NCI-H187 treated with DMSO at 0.1 percent for 48 hours (cell line): ENCODE measurements around the gene ACOT2.

Experiments used
- DNase-seq: peaks from one replicate; lab custom pipeline; 2025; lab: John Stamatoyannopoulos, UW

Gene ACOT2

DNA sequence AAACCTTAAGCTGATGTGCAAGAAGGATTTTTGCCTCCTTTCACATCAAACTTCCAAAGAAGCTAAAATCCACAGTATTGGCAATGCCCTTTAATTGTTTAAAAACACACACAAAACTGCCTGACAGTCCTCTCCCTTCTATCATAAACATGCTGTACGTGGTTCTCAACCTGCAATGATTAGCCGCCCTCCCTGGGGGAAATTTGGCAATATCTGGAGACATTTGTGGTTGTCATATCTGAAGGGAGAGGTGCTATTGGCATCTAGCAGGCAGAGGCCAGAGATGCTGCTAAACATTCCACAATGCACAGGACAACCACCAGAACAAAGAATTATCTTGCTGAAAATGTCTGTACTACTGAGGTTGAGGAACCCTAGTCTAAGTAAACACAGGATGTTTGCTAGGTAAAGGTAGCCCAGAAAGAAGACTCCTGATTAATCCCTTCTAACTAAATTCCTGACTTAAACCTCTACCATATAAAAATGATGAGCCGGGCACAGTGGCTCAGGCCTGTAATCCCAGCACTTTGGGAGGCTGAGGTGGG lies 44.5 kb downstream of the ACOT2 start:
- DNase-seq = no peak

DNA sequence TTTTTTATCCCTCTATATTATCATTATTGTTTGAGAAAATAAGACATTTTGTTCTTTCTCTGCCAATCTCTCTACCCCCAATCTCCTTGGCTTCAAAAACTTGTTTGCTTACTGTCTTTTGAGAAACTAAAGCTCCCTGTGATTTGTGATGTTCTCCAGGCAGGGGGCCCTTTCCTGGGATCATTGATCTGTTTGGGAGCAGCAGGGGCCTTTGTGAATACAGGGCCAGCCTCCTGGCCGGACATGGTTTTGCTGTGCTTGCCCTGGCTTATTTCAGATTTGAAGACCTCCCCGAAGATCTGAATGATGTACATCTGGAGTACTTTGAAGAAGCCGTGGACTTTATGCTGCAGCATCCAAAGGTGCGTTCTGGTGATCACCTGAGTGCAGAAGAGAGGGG lies 47.8 kb downstream of the ACOT2 start:
- no peak for DNase-seq

- no peak for DNase-seq
Measured at GRCh38 chr14:73619524-73619923, 50.5 kb downstream of the ACOT2 start.

- DNase-seq = no peak
Measured at GRCh38 chr14:73620268-73620667, 51.3 kb downstream of the ACOT2 start.

DNA sequence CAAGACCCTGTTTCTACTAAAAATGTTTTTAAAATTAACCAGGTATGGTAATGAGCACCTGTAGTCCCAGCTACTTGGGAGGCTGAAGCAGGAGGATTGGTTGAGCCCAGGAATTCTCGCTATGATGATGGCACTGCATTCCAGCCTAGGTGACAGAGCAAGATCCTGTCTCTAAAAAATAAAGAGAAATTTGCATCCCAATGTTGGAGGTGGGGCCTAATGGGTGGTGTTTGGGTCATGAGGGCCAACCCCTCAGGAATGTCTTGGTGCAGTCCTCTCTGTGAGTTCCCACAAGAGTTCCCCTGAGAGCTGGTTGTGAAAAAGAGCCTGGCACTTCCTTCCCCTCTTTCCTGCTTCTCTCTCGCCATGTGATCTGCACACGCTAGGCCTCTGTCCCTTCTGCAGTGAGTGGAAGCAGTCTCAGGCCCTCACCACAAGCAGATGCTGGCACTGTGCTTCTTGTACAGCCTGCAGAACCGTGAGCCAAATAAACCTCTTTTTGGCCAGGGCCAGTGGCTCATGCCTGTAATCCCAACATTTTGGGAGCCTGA lies 54.6 kb downstream of the ACOT2 start:
- no peak for DNase-seq
